GM10248 (cell line): Measurements from ENCODE around the gene ABCD4.

Source experiments
- CTCF ChIA-PET: fragments of 300-600 bp; sonication (Branson Sonifier 250); formaldehyde crosslinking; extraction: SDS; loops from one replicate; lab custom pipeline; 2021; ENCODE audit warnings: antibody characterized with exemption; lab: Yijun Ruan, JAX
- POLR2A ChIA-PET: fragments of 350-650 bp; sonication (Branson Sonifier 250); formaldehyde crosslinking; extraction: SDS; loops from one replicate; lab custom pipeline; 2020; ENCODE audit warnings: antibody characterized with exemption; lab: Yijun Ruan, JAX
- DNase-seq: peaks from one replicate; pipeline ENCODE4 v3.0.0; 2012; ENCODE audit errors: extremely low spot score
- TF ChIP-seq, protein P1 (sequence below): IDR thresholded peaks from 2 replicates; pipeline ENCODE4 v1.5.1; 2012; ENCODE audit warnings: mild to moderate bottlenecking, low read depth; ENCODE audit errors: extremely low read depth, missing control alignments, control extremely low read depth

ABCD4 gene

DNA sequence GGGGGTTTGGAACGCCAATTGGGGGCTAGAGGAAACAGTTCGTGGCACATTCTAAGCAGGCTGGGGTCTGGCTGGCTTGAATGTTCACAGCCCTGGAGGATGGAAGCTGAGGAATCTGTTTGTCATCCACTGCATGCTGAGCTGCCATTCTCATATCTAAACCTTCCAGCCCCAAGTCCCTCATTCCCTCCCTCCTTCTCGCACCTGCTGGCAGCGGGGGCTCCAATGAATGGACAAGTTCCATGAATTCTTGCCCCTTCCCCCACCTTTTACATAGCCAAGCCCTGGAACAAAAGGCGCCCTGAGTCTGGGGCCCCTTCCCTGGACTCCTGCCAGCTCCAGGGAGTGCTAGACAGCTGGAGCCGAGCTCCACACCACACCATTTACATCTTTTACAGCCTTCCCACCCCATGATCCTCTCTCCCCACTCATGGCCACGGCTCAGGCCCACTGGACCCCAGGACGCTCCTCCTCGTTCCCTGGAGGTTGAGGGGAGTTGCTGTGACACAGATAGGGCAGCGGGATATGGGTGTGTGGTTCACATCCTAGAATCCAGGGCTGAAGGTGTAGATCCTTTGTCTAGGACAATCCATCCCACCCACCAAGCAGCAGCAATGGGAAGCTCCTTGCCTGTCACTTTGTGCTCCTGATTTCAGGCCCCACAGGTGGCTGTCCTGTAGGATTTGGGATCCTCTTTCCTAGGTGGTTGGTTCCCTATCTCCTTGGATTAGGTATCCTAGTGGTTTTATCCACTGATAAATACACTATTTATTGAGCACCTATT, 23.8 kb upstream of the ABCD4 start:
- TF ChIP-seq, protein P1, sequence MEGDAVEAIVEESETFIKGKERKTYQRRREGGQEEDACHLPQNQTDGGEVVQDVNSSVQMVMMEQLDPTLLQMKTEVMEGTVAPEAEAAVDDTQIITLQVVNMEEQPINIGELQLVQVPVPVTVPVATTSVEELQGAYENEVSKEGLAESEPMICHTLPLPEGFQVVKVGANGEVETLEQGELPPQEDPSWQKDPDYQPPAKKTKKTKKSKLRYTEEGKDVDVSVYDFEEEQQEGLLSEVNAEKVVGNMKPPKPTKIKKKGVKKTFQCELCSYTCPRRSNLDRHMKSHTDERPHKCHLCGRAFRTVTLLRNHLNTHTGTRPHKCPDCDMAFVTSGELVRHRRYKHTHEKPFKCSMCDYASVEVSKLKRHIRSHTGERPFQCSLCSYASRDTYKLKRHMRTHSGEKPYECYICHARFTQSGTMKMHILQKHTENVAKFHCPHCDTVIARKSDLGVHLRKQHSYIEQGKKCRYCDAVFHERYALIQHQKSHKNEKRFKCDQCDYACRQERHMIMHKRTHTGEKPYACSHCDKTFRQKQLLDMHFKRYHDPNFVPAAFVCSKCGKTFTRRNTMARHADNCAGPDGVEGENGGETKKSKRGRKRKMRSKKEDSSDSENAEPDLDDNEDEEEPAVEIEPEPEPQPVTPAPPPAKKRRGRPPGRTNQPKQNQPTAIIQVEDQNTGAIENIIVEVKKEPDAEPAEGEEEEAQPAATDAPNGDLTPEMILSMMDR, result no peak
- CTCF ChIA-PET, result interaction anchor here (1.3 to 1.9 kb wide), 4 partner anchors 10 to 21 kb away, joined by 3 to 8 read pairs (median 4); partner anchors contain the start of gene VRTN
- POLR2A ChIA-PET, result no interaction called here
- DNase-seq, result no peak

DNA sequence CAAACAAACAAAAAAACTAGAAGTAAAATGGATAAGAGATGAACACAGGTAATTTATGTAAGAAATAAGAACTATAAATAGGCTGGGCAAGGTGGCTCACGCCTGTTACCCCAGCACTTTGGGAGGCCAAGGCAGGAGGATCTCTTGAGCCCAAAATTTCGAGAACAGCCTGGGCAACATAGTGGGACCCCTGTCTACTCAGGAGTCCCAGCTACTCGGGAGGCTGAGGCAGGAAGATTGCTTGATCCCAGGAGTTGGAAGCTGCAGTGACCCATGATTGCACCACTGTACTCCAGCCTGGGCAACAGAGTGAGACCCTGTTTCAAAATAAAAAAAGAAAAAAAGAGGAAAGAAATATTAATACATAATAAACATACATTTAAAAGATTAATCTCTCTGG, 22.7 kb upstream of the ABCD4 start:
- TF ChIP-seq, protein P1, result no peak
- ChIA-PET CTCF (interaction anchor here (1.0 to 1.9 kb wide), 4 partner anchors 9 to 72 kb away, joined by 3 to 8 read pairs (median 4); no protein-coding TSS in a partner anchor), POLR2A (interaction anchor here (0.6 kb wide), 1 partner anchor 43 kb away, joined by 5 read pairs; no protein-coding TSS in a partner anchor)

DNA sequence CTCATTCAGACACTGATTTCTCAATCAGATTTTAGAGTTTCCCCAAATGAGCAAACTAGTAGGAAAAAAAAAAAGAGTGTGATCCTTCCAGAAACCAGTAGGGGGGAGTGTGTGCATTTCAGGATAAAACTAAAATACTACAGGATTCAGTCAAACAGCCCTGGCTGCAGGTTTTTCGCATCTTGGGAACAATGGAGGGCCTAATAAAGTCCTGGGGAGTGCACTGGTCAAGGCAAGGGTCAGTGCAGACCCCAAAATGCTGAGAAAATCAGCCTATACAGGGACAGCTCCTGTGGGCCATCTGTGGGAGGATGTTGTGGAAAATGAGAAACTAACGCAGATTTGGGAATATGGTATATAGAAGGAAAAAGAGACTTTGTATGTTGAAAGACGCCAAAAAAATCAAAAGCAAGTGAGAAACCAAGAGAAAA, 22.2 kb upstream of the ABCD4 start:
- ChIA-PET POLR2A (interaction anchor here (0.6 kb wide), 1 partner anchor 42 kb away, joined by 5 read pairs; no protein-coding TSS in a partner anchor), CTCF (interaction anchor here (0.7 to 1.9 kb wide), 6 partner anchors 8 to 72 kb away, joined by 3 to 9 read pairs (median 4); no protein-coding TSS in a partner anchor)
- TF ChIP-seq, protein P1, result peak; percentile 47
- peak; percentile 52 for DNase-seq

More for the DNA sequence above, 22.7 kb upstream of the ABCD4 start:
- no peak for DNase-seq

DNA sequence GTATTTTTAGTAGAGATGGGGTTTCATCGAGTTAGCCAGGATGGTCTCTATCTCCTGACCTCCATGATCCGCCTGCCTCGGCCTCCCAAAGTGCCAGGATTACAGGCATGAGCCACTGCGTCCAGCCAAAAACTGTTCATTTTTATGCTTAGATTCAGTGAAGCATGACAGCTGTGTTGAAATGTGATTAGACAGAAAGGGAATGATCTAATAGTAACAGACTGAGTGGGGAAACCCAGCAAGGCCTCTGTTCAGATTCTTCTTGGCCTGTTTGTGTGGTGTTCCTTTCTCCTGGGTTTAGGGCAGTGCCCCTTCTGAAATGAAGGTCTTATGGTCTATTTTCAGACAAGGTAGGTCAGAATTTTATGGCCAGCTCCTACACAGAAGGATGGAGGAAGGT, 11.8 kb upstream of the ABCD4 start:
- ChIA-PET CTCF (interaction anchor here (1.0 to 4.1 kb wide), 4 partner anchors 9 to 20 kb away, joined by 3 to 26 read pairs (median 6); partner anchors contain the start of gene ABCD4), POLR2A (no interaction called here)
- DNase-seq, result no peak
- TF ChIP-seq, protein P1, result no peak

DNA sequence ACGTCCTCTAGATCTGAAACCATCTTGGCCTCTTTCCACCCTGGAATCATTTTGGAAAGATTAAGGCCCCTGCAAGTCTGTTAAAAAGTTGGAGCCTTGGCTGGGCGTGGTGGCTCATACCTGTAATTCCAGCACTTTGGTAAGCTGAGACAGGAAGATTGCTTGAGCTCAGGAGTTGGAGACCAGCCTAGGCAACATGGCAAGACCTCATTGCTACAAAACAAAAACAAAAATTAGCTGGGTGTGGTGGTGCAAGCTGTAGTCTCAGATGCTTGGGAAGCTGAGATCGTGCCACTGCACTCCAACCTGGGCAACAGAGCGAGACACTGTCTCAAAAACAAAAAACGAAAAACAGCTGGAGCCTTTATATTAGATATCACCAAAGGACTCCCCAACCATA, 10.9 kb upstream of the ABCD4 start:
- ChIA-PET CTCF (interaction anchor here (1.2 to 4.1 kb wide), 5 partner anchors 10 to 19 kb away, joined by 3 to 26 read pairs (median 6); partner anchors contain the start of gene ABCD4), POLR2A (no interaction called here)
- DNase-seq, result no peak
- TF ChIP-seq, protein P1, result no peak

DNA sequence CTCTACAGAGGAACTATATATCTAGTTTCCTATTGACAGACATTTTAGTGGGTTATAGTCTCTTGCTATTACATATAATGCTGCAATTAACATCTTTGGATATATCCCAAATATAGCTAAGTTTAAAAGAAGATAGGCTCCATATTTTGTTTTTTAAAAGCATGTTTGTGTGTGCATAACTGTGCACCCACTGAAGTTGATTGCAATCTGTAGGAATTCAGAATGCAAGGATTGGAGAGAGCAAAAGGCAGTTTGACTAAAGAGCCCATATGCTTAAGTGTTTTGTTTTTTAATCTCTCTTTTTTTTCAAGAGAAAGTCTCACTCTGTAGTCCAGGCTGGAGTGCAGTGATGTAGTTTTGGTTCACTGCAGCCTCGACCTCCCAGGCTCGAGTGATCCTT, 9.4 kb upstream of the ABCD4 start:
- ChIA-PET CTCF (interaction anchor here (0.7 to 4.1 kb wide), 5 partner anchors 9 to 34 kb away, joined by 3 to 26 read pairs (median 6); partner anchors contain the start of gene ABCD4), POLR2A (no interaction called here)
- no peak for DNase-seq
- TF ChIP-seq, protein P1, result no peak
